GM23338 (cell line): ENCODE measurements around the gene NPSR1. TPM values are rescaled to one million over a fixed set of nuclear protein-coding genes. Genes with fewer than 3 reads are reported as not detected.
A peak's percentile ranks its signal among the peaks of the same experiment; 100 is the strongest.

Experiments used
- ATAC-seq: fragments of 200-7000 bp; cut with Tn5 transposase; 3 replicates; pipeline ENCODE4 v1.9.1; 2020
- DNase-seq: peaks from one replicate; pipeline ENCODE4 v3.0.0-alpha.2; 2015; ENCODE audit warnings: low spot score
- H2AFZ ChIP-seq: fragments of 200-600 bp; sonication (generic); 2 replicates; pipeline ENCODE4 v1.8.0; 2016; ENCODE audit warnings: antibody characterized with exemption, mild to moderate bottlenecking, moderate library complexity
- H3F3A ChIP-seq: fragments of 200-600 bp; sonication (generic); replicated peaks from 2 replicates; pipeline ENCODE4 v1.8.0; 2017; ENCODE audit warnings: antibody characterized with exemption, mixed run types, low read depth
- H3K27ac ChIP-seq: fragments of 200-600 bp; sonication (generic); 2 replicates; pipeline ENCODE4 v1.6.1; 2016; ENCODE audit warnings: low read depth
- H3K27me3 ChIP-seq: fragments of 200-600 bp; sonication (generic); 2 replicates; pipeline ENCODE4 v1.8.0; 2016; ENCODE audit warnings: mild to moderate bottlenecking, mixed run types, moderate library complexity; ENCODE audit not compliant: insufficient read depth
- H3K36me3 ChIP-seq: fragments of 200-600 bp; sonication (generic); 2 replicates; pipeline ENCODE4 v1.8.0; 2016; ENCODE audit warnings: mild to moderate bottlenecking; ENCODE audit not compliant: insufficient read depth
- H3K4me1 ChIP-seq: fragments of 200-600 bp; sonication (generic); 2 replicates; pipeline ENCODE4 v1.8.0; 2016; ENCODE audit warnings: mild to moderate bottlenecking, moderate library complexity; ENCODE audit not compliant: insufficient read depth
- H3K4me2 ChIP-seq: fragments of 200-600 bp; sonication (generic); 2 replicates; pipeline ENCODE4 v1.7.1; 2017; ENCODE audit warnings: mixed run types
- H3K4me3 ChIP-seq: fragments of 200-600 bp; sonication (generic); 2 replicates; pipeline ENCODE4 v1.6.1; 2016; ENCODE audit warnings: mixed run types
- H3K79me2 ChIP-seq: fragments of 200-600 bp; sonication (generic); replicated peaks from 2 replicates; pipeline ENCODE4 v1.8.0; 2017; ENCODE audit warnings: mild to moderate bottlenecking; ENCODE audit not compliant: insufficient read depth
- H3K9me2 ChIP-seq: fragments of 200-600 bp; sonication (generic); 2 replicates; pipeline ENCODE4 v1.8.0; 2017; ENCODE audit not compliant: insufficient read depth
- H4K20me1 ChIP-seq: fragments of 200-600 bp; sonication (generic); replicated peaks from 2 replicates; pipeline ENCODE4 v1.8.0; 2017; ENCODE audit warnings: mild to moderate bottlenecking; ENCODE audit not compliant: insufficient read depth
- H3K27ac Mint-ChIP-seq: 2 replicates; pipeline ENCODE4 v1.8.0; 2020; ENCODE audit warnings: inconsistent platforms, mild to moderate bottlenecking, moderate library complexity, mixed read lengths
- H3K27me3 Mint-ChIP-seq: 3 replicates; pipeline ENCODE4 v1.8.0; 2022; ENCODE audit warnings: low read depth, mild to moderate bottlenecking, moderate library complexity, mixed read lengths, inconsistent platforms; ENCODE audit not compliant: insufficient read depth, poor library complexity
- H3K36me3 Mint-ChIP-seq: 3 replicates; pipeline ENCODE4 v1.8.0; 2021; ENCODE audit warnings: low read depth, mild to moderate bottlenecking, inconsistent platforms, moderate library complexity, mixed read lengths
- H3K4me1 Mint-ChIP-seq: 3 replicates; pipeline ENCODE4 v1.8.0; 2020; ENCODE audit warnings: mild to moderate bottlenecking, inconsistent platforms, mixed read lengths
- H3K4me3 Mint-ChIP-seq: 3 replicates; pipeline ENCODE4 v1.8.0; 2021; ENCODE audit warnings: moderate library complexity, mild to moderate bottlenecking, inconsistent platforms, mixed read lengths
- H3K9me3 Mint-ChIP-seq: 3 replicates; pipeline ENCODE4 v1.8.0; 2020; ENCODE audit warnings: moderate library complexity, mild to moderate bottlenecking, inconsistent platforms, mixed read lengths
- CREB1 ChIP-seq: fragments of 250-450 bp; sonication (Bioruptor Pico); IDR thresholded peaks from 2 replicates; pipeline ENCODE4 v1.5.0; 2020; ENCODE audit warnings: low read depth, mild to moderate bottlenecking, moderate library complexity
- CTCF ChIP-seq, 2 experiments: fragments of 200-600 bp in 1 of 2; sonication (generic) in 1 of 2; conservative IDR thresholded peaks; 2 replicates each; pipeline versions ENCODE4 v1.5.1 to v1.6.1; 2016 to 2017; ENCODE audit warnings: antibody characterized with exemption in 2 of 2, low read depth in 2 of 2, mild to moderate bottlenecking in 2 of 2, moderate library complexity in 1 of 2
- ETS1 ChIP-seq: IDR thresholded peaks from 2 replicates; pipeline ENCODE4 v1.6.1; 2016; ENCODE audit warnings: antibody characterized with exemption
- EZH2 ChIP-seq: fragments of 200-600 bp; sonication (generic); IDR thresholded peaks from one replicate; pipeline ENCODE4 v1.8.0; 2017; ENCODE audit warnings: antibody characterized with exemption, mild to moderate bottlenecking, low read depth; ENCODE audit not compliant: unreplicated experiment
- EZH2phosphoT487 ChIP-seq: fragments of 200-600 bp; sonication (generic); IDR thresholded peaks from one replicate; pipeline ENCODE4 v1.8.1; 2018; ENCODE audit warnings: antibody characterized with exemption; ENCODE audit not compliant: unreplicated experiment
- JUNB ChIP-seq: IDR thresholded peaks from one replicate; pipeline ENCODE4 v1.6.1; 2016; ENCODE audit warnings: antibody characterized with exemption; ENCODE audit not compliant: unreplicated experiment
- NANOG ChIP-seq: IDR thresholded peaks from 2 replicates; pipeline ENCODE4 v1.6.1; 2016; ENCODE audit warnings: antibody characterized with exemption, borderline replicate concordance
- POLR2AphosphoS5 ChIP-seq: IDR thresholded peaks from 2 replicates; pipeline ENCODE4 v1.6.1; 2016; ENCODE audit warnings: antibody characterized with exemption, low read depth
- STAT1 ChIP-seq: IDR thresholded peaks from one replicate; pipeline ENCODE4 v1.6.1; 2016; ENCODE audit warnings: antibody characterized with exemption; ENCODE audit not compliant: unreplicated experiment
- ZNF114 ChIP-seq: fragments of 250-450 bp; sonication (Bioruptor Pico); IDR thresholded peaks from 2 replicates; pipeline ENCODE4 v1.5.0; 2020; ENCODE audit warnings: mild to moderate bottlenecking, moderate library complexity
- ZNF331 ChIP-seq: fragments of 250-450 bp; sonication (Bioruptor Pico); IDR thresholded peaks from 2 replicates; pipeline ENCODE4 v1.5.0; 2020; ENCODE audit warnings: low read depth, mild to moderate bottlenecking, moderate library complexity
- polyA plus RNA-seq: library from polyadenylated mRNA; unstranded; fragments of >200 nt; fragmentation: Nextera tagmentation; extraction: Ambion mirVana; gene quantifications from 2 replicates; pipeline ENCODE4 v1.2.1, GENCODE V29; 2016
- total RNA-seq: library from RNA; depleted of rRNA; stranded (reverse); fragments of >200 nt; shearing (Covaris generic); gene quantifications from 2 replicates; pipeline ENCODE4 v1.2.3, GENCODE V29; 2014

The NPSR1 gene
- total and polyA plus RNA-seq, 2 experiments from 2014 or later: not detected

GRCh38 chr7:34675749-34676374 lies 17.8 kb downstream of the NPSR1 start:
- H2AFZ ChIP-seq: no peak overlapping the region
- H3K27me3 ChIP-seq: no peaks in the 10 kb centered on the region
- no peak overlapping the region for H3K4me2 ChIP-seq
- no peaks in the 10 kb centered on the region for H3K36me3 Mint-ChIP-seq
- H3K9me2 ChIP-seq: no peaks in the 10 kb centered on the region
- no peaks in the 10 kb centered on the region for H3F3A ChIP-seq
- TF ChIP-seq CTCF (conservative IDR thresholded peaks at IDR 0.05; ENCODE audit: low read depth in 2 of 2): peak; percentile 79 to 93
- TF ChIP-seq EZH2: no peak
- TF ChIP-seq POLR2AphosphoS5: no peak
- TF ChIP-seq CREB1 (CRISPR knock-in tag): no peak
- no peak for TF ChIP-seq EZH2phosphoT487
- TF ChIP-seq STAT1: no peak
- H3K4me1 ChIP-seq: no peaks in the 10 kb centered on the region
- H3K27ac Mint-ChIP-seq: no peak overlapping the region
- no peaks in the 10 kb centered on the region; the same call in 1 of the 2 replicates for H3K36me3 ChIP-seq
- peak; percentile 75 for DNase-seq
- peaks cover 2% of the 10 kb centered on the region for H3K27me3 Mint-ChIP-seq
- no peak overlapping the region for H3K4me3 Mint-ChIP-seq
- peaks cover 6% of the 10 kb centered on the region; the same call in 2 of the 3 replicates for H3K4me1 Mint-ChIP-seq
- no peak overlapping the region for H3K27ac ChIP-seq
- no peaks in the 10 kb centered on the region for H4K20me1 ChIP-seq
- H3K9me3 Mint-ChIP-seq: no peaks in the 10 kb centered on the region
- H3K79me2 ChIP-seq: no peaks in the 10 kb centered on the region
- no peak overlapping the region for H3K4me3 ChIP-seq
- ATAC-seq: peak; percentile 87

DNA sequence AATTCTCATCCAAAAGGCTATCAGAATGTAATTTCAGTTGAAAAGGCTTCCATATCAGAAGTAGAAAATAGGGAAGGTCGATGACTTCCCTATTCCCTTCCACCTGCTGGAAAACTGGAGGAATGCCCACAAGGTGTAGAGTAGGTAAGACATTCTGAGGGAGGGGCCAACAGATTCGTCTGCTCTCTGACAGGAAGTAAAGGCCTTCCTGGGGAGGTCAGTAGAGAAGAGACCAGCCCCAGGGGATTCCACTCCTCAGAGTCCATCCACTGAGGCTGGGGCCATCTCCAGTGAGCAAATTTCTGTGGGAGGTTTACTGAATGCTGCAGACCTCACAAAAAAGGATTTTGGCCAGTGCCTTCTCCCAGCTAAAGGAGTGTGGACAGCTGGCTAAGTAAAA lies 19.5 kb downstream of the NPSR1 start:
- no peaks in the 10 kb centered on the region for H3K36me3 Mint-ChIP-seq
- H3K9me3 Mint-ChIP-seq: no peaks in the 10 kb centered on the region
- no peak overlapping the region for H3K4me3 Mint-ChIP-seq
- ATAC-seq (no peak), DNase-seq (peak; percentile 11)
- Histone ChIP-seq H3K4me3 (no peak overlapping the region), H3K27me3 (no peaks in the 10 kb centered on the region), H3F3A (no peaks in the 10 kb centered on the region), H3K27ac (no peak overlapping the region), H3K4me1 (no peaks in the 10 kb centered on the region), H2AFZ (no peak overlapping the region; the same call in 1 of the 2 replicates), H3K36me3 (no peaks in the 10 kb centered on the region; the same call in 1 of the 2 replicates), H3K79me2 (no peaks in the 10 kb centered on the region), H3K9me2 (no peaks in the 10 kb centered on the region), H4K20me1 (no peaks in the 10 kb centered on the region), H3K4me2 (no peak overlapping the region)
- peaks cover 2% of the 10 kb centered on the region for H3K27me3 Mint-ChIP-seq
- H3K27ac Mint-ChIP-seq: no peak overlapping the region
- H3K4me1 Mint-ChIP-seq: peaks cover 6% of the 10 kb centered on the region; the same call in 2 of the 3 replicates
- TF ChIP-seq ZNF114 (CRISPR knock-in tag) (no peak), EZH2phosphoT487 (no peak), ZNF331 (CRISPR knock-in tag) (no peak), JUNB (no peak), CTCF (conservative IDR thresholded peaks at IDR 0.05; ENCODE audit: low read depth in 2 of 2) (no peak), ETS1 (no peak), NANOG (no peak)
